Muscle of leg (tissue), 11 donors: ENCODE measurements around the gene NAV1. TPM values are rescaled to one million over a fixed set of nuclear protein-coding genes. Genes with fewer than 3 reads are reported as not detected.

Experiments
- DNase-seq: peaks from one replicate; pipeline ENCODE4 v3.0.0; 2013
- H3K27ac ChIP-seq: one replicate; pipeline ENCODE4 v1.5.1; 2013; ENCODE audit warnings: mild to moderate bottlenecking, low read length, control low read depth
- H3K27me3 ChIP-seq: one replicate; pipeline ENCODE4 v1.6.1; 2013; ENCODE audit warnings: low read length; ENCODE audit not compliant: control insufficient read depth, insufficient read depth
- H3K36me3 ChIP-seq: one replicate; pipeline ENCODE4 v1.6.1; 2013; ENCODE audit warnings: low read length; ENCODE audit not compliant: control insufficient read depth, insufficient read depth
- H3K4me1 ChIP-seq: one replicate; pipeline ENCODE4 v1.6.1; 2013; ENCODE audit warnings: low read length; ENCODE audit not compliant: control insufficient read depth, insufficient read depth
- H3K4me3 ChIP-seq: one replicate; pipeline ENCODE4 v1.5.1; 2013; ENCODE audit warnings: low read length, control low read depth
- H3K9me3 ChIP-seq: replicated peaks from 2 replicates; pipeline ENCODE4 v1.6.1; 2013; ENCODE audit warnings: low read depth, low read length; ENCODE audit not compliant: control insufficient read depth
- WGBS: methylation state at CpG from one replicate; pipeline ENCODE4 v1.1.5; 2013; ENCODE audit warnings: missing lambda C conversion rate; ENCODE audit not compliant: insufficient coverage; 5-methylcytosine and 5-hydroxymethylcytosine counted together
- polyA plus RNA-seq, 8 donors: library from polyadenylated mRNA; unstranded; fragments of 120-200 nt; gene quantifications; one replicate each; pipeline versions ENCODE4 v1.2.1 to v1.2.3, GENCODE V29; 2013; ENCODE audit warnings: inconsistent platforms in 1 of 8, low replicate concordance in 1 of 8; ENCODE audit not compliant: insufficient read length in 8 of 8, insufficient read depth in 1 of 8
- total RNA-seq: library from RNA; stranded (reverse); fragments of 120-200 nt; gene quantifications from one replicate; pipeline ENCODE4 v1.2.4, GENCODE V29; 2013

The NAV1 gene
- total and polyA plus RNA-seq, 9 donors = 16.9 to 42.0 (median 25.7) TPM

DNA sequence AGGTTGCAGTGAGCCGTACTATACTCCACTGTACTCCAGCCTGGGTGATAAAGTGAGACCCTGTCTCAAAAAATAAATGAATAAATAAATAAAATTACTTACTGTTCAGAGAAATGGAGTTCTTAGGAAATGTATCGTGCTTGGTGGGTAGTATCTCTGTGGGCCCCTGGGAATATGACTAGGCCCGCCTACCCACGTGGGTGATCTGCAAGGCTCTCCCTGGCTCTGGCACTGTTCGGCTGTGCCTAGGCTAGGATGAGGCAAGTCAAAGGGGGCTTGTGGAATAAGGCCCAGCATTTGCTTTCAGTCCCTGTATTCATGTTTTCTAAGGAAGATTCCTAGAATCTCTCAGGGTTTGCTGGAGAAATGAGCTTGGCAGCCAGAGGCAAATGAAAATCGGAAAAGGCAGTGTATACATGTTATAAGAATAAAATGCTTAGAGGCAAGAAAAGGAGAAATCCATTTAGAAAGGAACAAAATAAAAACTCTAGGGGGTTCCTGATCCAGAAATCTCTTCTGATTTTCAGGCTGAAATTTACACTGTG lies 27.5 kb upstream of the NAV1 start:
- Histone ChIP-seq H3K27me3 (no peaks in the 10 kb centered on the region), H3K27ac (peak overlapping the region; percentile 82), H3K4me1 (peaks cover 28% of the 10 kb centered on the region), H3K9me3 (no peaks in the 10 kb centered on the region), H3K4me3 (no peak overlapping the region), H3K36me3 (no peaks in the 10 kb centered on the region)
- WGBS = 60% methylated on average over 2 of the region's 6 CpGs
- peak; percentile 57 for DNase-seq

DNA sequence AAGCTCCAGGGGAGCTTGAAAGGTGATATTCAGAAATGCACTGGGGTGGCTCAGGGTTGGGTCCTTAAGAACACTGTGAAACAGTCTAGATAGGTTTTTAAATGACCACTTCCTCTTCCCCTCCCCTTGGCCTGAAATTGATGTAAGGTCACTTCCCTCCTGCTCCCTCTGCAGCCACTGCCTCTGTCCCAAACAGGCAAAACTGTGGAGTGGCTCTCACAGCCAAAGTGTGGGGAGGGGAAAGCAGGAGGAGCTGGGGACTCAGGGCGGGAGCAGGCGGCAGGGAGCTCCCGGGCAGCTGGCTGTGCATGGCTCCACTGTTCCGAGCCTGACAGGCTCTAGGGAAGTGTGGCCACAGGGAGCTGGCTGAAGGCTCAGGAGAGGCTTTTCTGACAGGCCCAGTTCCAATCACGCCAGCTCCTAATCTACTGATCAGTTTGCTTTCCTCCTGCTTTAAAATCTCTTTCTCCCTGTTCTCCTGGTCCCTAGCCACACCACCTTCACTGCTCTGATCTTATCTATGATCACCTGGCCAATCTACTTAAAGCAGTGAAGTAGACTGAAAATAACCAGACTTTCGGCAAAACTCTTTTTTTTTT lies 26.9 kb upstream of the NAV1 start:
- no peak overlapping the region for H3K4me3 ChIP-seq

DNA sequence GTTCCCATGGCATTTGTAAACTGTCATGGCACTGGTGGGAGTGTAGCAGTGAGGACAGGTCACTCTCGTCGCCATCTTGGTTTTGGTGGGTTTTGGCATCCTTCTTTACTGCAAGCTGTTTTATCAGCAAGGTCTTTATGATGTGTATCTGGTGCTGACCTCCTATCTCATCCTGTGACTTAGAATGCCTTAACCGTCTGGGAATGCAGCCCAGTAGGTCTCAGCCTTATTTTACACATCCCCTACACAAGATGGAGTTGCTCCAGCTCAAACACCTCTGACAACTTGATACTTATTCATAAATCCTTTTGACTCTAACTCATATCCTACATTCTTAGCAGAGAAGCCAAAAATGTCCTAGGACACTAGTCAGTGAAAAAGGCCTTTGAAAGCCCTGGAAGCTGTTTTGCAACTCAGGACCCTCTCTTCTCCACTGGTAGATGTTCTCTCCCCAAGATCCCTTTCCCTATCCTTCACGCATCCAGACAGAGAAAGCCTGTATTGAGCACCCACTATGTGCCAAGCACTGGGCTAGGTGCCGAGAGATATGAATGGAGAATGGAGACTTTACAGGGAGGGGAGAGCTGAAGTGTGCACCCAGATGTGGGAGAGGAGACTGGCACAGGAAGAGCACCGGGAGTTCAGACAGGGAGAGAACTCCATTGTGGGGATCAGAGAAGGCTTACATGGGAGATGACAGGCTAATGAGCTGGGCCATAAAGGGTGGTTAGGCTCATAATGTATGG lies 25.3 kb upstream of the NAV1 start:
- 81% methylated on average over 3 of the region's 6 CpGs for WGBS
- DNase-seq = no peak
- Histone ChIP-seq H3K36me3 (no peaks in the 10 kb centered on the region), H3K9me3 (no peaks in the 10 kb centered on the region), H3K27me3 (no peaks in the 10 kb centered on the region), H3K4me3 (no peak overlapping the region), H3K4me1 (peaks cover 19% of the 10 kb centered on the region), H3K27ac (no peak overlapping the region)

More for the DNA sequence above, 26.9 kb upstream of the NAV1 start:
- Histone ChIP-seq H3K27ac (peak overlapping the region; percentile 82), H3K4me1 (peaks cover 25% of the 10 kb centered on the region), H3K9me3 (no peaks in the 10 kb centered on the region), H3K27me3 (no peaks in the 10 kb centered on the region), H3K36me3 (no peaks in the 10 kb centered on the region)
- WGBS = 17% methylated on average over 5 of the region's 6 CpGs
- peak; percentile 89 for DNase-seq

DNA sequence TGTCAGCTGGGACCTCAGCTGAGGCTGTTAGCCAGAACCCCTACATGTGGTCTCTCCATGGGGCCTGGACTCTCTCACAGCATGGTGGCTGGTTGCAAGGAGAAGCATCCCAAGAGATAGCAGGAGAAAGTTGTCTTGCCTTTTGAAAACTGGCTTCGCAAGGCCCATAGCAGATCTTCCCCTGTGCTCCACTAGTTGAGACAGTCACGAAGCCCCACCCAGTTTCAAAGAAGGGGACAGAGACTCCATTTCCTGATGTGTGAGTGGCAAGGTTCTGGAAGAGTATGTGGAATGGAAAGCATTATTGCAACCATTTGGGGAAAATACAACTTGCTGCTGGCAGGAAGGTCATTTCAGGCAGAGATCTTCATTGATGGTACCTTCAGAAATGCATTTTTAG lies 24.5 kb upstream of the NAV1 start:
- Histone ChIP-seq H3K9me3 (no peaks in the 10 kb centered on the region), H3K36me3 (no peaks in the 10 kb centered on the region), H3K27me3 (no peaks in the 10 kb centered on the region), H3K4me1 (peaks cover 19% of the 10 kb centered on the region), H3K4me3 (no peak overlapping the region), H3K27ac (no peak overlapping the region)
- DNase-seq = no peak
- WGBS = 100% methylated on average over 2 of the region's 2 CpGs

DNA sequence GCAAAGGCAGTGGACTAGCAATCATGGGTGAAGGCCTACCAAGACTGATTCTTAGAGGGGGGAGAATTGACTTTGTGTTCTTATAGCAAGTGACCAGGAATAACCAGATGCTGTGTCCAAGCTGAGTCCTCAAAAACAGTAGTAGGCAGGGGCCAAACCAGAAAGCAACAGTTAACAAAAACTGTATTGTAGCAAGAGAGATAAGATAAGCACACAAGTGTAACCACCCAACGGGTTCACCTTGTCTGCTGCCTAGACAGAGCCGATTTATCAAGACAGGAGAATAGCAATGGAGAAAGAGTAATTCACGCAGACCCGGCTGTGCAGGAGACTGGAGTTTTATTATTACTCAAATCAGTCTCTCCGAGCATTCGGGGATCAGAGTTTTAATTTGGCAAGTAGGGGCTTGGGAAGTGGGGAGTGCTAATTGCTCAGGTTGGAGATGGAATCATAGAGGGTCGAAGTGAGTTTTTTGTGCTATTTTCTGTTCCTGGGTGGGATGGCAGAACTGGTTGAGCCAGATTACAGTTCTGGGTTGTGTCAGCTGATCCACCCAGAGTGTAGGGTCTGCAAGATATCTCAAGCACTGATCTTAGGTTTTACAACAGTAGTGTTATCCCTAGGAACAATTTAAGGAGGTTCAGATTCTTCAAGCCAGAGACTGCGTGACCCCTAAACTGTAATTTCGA lies 23.7 kb upstream of the NAV1 start:
- WGBS = 86% methylated on average over 8 of the region's 9 CpGs
- no peaks in the 10 kb centered on the region for H3K27me3 ChIP-seq
- H3K36me3 ChIP-seq = no peaks in the 10 kb centered on the region
- no peak overlapping the region for H3K4me3 ChIP-seq
- no peak for DNase-seq
- no peak overlapping the region for H3K27ac ChIP-seq
- no peaks in the 10 kb centered on the region for H3K9me3 ChIP-seq
- peaks cover 19% of the 10 kb centered on the region for H3K4me1 ChIP-seq

DNA sequence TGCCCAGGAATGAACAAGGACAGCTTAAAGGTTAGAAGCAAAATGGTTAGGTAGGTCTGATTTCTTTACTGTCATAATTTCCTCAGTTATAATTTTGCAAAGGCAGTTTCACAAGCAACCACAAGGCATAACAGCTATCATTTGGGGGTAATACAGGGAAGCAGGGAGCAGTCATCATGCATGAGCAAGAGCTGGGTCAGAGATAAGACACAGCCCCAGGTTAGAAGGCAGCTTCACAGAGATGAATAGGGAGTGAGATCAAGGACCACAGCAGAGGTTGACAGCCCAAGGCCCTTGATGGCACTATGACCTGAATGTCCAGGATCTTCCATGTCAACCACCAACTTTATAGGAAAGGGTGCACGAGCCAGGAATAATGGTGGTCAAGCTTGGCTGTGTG lies 23.0 kb upstream of the NAV1 start:
- no peak for DNase-seq
- WGBS = no CpG with 5 or more reads among the region's 1 CpG
- no peak overlapping the region for H3K27ac ChIP-seq

DNA sequence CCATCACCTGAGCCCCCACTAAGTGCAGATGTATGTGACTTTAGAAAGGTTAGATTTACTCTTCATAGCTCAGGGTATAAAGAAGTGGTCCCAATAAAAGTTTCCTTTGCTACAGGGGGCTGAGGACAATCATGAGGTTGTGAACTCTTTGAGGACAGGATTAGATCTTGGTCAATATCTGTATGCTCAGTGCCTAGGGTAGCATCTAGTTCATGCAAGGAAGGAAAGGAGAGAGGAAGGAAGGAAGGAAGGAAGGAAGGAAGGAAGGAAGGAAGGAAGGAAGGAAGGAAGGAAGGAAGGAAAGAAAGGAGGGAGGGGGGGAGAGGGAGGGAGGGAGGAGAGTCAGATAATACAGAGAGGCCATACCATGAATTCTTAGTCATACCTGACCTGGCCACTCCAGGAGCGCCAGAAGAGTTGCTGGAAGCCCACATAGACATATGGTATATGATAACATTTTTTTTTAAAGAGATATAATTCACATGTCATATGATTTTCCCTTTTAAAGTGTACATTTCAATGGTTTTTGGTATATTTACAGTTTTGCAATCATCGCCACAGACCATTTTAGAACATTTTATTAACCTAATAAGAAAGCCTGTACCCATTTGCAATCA lies 22.3 kb upstream of the NAV1 start:
- H3K4me1 ChIP-seq = peaks cover 13% of the 10 kb centered on the region
- H3K27me3 ChIP-seq = no peaks in the 10 kb centered on the region
- no CpG with 5 or more reads among the region's 2 CpGs for WGBS
- H3K9me3 ChIP-seq = no peaks in the 10 kb centered on the region
- no peak overlapping the region for H3K27ac ChIP-seq
- H3K4me3 ChIP-seq = no peak overlapping the region
- H3K36me3 ChIP-seq = no peaks in the 10 kb centered on the region
- no peak for DNase-seq

More for the DNA sequence above, 23.0 kb upstream of the NAV1 start:
- Histone ChIP-seq H3K9me3 (no peaks in the 10 kb centered on the region), H3K36me3 (no peaks in the 10 kb centered on the region), H3K27me3 (no peaks in the 10 kb centered on the region), H3K4me1 (peaks cover 19% of the 10 kb centered on the region), H3K4me3 (no peak overlapping the region)

DNA sequence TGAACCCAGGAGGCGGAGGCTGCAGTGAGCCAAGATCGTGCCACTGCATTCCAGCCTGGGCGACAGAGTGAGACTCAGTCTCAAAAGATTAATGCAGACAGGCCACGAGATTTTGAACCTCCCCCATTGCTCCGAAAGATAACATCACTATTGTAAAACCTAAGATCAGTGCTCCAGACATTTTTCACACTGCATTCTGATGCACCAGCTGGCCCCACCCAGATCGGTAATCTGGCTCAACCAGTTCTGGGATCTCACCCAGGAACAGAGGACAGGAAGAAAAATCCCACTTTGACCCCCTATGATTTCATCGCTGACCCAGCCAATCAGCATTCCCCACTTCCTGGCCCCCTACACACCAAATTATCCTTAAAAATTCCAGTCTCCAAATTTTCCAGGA lies 21.3 kb upstream of the NAV1 start:
- WGBS = 63% methylated on average over 6 of the region's 7 CpGs
- peaks cover 2% of the 10 kb centered on the region for H3K4me1 ChIP-seq

DNA sequence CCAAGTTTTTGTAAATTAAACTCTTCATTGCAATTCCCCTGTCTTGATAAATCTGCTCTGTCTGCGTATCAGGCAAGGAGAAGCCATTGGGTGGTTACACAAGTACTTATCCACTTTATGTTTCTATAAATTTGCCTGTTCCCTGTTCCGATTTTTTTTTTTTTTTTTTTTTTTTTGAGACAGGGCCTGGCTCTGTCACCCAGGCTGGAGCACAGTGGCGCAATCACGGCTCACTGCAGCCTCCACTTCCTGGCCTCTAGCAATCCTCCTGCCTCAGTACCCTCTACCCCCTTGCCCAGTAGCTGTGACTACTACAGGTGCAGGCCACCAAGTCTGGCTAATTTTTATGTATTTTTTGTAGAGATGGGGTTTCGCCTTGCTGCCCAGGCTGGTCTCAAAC lies 20.9 kb upstream of the NAV1 start:
- H3K4me3 ChIP-seq = no peak overlapping the region
- peaks cover 1% of the 10 kb centered on the region for H3K9me3 ChIP-seq
- no peaks in the 10 kb centered on the region for H3K36me3 ChIP-seq
- DNase-seq = no peak
- H3K4me1 ChIP-seq = no peaks in the 10 kb centered on the region
- H3K27ac ChIP-seq = no peak overlapping the region
- WGBS = 67% methylated on average over 2 of the region's 5 CpGs
- H3K27me3 ChIP-seq = no peaks in the 10 kb centered on the region

More for the DNA sequence above, 21.3 kb upstream of the NAV1 start:
- DNase-seq = no peak
- Histone ChIP-seq H3K9me3 (no peaks in the 10 kb centered on the region), H3K27me3 (no peaks in the 10 kb centered on the region), H3K4me3 (no peak overlapping the region), H3K27ac (no peak overlapping the region), H3K36me3 (no peaks in the 10 kb centered on the region)
